HG02678 (cell line): Measurements from ENCODE around the gene CLCNKB.

ENCODE experiments used
- ATAC-seq: cut with Tn5 transposase; IDR thresholded peaks from one replicate; pipeline ENCODE4 v1.9.1; 2021; ENCODE audit warnings: mild to moderate bottlenecking, moderate library complexity; ENCODE audit not compliant: unreplicated experiment

Gene CLCNKB

DNA sequence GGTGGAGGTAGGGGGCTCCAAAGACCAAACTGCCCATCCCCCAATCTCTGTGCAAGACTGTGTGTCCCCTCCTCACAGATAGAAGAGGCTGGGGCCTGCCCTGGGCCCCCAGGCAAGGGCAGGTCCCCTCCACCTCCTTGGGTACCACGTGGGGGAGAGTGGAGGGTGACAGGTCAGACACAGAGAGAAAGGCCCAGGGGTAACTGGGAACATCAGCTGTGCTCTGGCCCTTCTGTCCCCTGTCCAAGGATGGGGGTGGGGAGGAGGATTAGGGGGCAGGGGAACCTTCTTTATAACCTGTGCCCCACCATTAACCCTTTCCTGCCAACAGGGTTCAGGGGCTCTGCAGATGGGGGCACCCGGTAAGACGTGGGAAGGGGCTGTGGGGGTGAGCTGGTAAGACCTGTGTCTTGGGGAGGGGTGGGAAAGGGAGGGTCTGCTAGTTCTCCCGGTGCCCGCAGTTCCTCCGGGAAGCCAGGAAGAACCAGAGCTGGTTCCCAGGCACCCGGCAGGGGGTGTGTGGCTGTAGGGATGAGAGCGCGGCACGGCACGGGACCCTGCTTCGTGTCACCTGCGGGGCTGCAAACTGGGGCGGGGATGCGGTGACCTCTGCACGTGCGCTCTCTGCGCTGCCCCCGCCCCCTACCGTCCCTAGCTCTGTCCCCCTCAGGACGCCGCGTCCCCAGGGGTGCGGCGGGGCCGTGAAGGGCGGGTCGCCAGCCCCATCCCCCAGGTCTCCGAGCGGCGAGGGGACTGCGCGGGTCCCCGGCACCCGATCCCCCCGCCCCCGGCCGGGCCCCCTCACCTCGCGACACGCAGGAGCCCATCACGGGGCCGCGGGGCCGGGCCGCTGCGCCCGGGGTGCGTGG lies 29.3 kb downstream of the CLCNKB start:
- peak; percentile 21 for ATAC-seq

DNA sequence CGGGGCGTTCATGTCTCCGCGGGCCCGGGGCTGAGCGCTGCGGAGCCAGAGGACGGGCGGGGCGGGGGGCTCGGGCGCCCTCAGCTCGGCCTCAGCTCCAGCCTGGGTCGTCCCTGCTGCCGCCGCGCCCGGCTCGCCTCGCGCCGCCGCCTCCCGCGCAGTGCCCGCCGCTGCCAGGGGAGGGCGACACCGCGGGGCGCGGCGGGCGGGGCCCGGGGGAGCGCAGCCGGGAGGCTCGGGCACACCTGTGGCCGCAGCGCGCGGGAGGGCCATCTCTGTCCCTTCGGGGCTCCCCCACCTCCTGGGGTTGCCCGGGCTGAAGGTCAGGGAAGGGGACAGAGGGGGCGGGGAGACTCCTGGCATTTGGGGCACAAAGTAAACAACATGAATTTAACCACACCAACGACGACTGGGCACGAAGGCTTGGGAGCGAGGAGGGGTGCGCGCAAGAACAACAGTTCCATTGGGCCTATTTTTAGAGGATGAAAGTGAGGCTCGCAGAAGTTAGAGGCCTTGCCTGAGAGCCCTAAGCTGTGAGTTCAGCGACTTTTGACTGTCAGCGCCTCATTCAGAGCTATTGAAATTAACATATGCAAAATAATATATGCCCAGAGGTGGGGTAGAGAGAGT lies 30.0 kb downstream of the CLCNKB start, which contains the start of gene FAM131C:
Gene FAM131C, minus strand, starts transcription at position 162 of the 630 bp plus-strand sequence. CDS start 209 bp downstream, outside the sequence.
- ATAC-seq = peak; percentile 59

DNA sequence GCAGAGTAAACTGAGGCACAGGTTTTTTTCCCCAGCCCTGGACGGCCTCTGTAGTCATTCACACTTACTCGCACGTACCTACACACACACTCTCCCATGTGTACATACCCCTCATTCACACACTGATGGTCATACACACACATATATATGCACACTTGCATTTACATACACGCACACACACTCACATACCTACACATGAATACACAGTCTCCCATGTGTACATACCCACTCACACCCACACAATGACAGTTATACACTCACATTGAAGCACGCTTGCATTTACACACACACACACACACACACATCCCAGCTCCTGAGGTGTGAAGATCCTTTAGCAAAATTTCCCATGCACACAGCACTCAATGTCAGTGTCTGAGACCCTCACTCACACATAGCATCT lies 30.6 kb downstream of the CLCNKB start:
- no peak for ATAC-seq

DNA sequence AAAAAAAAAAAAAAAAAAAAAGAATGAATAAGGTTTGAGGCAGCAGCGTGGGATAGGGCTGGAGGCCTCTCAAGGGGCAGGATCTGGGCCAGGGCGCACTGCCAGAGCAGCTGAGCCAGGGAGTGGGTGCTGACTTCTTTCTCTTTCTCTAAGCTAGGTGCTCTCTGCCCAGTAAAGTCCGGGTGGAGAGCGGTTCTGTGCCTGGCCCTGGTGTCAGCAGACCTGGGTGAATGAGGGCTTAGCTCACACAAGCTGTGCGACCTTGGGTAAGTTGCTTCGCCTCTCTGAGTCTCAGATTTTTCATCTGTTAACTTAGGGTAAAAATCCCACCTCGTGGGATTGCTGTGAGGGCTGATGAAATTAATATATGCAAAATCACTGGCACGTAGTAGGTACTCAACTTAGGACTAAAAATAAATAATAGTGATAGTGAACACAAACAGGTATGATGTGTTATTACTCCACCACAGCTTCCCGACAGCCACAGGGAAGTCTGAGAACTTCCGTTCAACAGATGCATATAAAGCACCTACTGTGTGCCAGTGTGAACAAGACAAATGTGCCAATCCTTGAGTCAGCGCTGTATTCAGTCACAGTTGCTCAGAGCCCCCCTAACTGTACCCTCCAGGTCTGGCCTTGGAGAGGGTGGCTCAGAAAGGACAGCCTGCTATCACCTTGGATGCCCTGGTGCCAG lies 31.9 kb downstream of the CLCNKB start:
- ATAC-seq = no peak

DNA sequence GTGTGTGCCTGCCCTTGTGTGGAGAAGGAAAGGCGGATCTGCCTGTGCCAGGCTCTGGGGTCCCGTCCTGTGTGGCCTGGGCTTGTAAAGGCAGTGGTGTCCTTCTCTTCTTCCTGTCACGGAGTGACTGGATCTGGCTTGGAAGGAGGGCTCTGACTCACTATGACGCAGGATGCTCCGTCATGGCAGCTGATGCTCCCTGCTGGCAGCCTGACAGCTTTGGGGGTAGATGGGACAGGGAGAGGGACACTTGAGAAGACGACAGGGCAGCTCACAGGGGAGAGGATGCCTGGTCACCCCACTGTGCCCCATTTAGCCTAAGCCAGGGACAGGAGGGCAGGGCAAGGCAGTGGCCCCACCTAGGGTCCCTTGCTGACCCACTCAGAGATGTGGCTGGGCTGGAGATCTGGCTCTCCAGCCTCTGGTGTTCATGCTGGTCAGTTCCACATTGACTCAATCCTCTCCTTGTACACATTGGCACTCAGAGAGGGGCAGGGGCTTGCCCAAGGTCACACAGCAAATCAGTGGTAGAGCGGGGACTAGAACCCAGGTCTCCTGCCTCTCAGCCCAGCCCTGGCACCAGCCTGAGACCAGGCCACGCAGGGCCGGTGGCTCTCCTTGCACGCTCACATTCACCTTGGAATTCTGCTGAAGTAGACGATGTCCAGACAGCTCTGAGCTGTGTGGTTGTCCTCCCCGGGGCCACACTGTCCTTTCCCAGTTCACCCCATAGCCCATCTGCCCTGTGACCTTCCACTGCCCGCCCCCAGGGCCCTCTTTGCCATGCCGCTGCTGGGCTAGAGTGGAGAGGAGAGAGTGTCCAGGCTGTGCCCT lies 32.7 kb downstream of the CLCNKB start:
- no peak for ATAC-seq

DNA sequence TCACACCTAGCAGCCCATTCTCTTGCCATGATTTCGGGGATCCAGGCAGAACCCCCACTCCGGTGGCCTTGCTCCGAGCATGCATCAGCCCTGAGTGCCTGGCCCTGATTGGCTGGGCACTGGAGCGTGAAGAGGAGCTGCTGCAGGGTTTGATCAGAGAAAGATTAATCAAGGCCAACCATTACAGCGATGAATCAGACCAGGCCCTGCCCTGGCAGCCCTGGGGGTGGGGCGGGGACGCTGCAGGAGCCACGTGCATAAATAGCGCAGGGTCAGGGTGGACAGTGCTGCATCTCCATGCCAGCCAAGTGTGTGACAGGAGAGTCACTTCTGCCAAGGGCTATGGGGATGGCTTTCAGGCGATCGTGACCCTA lies 33.3 kb downstream of the CLCNKB start:
- ATAC-seq = no peak

DNA sequence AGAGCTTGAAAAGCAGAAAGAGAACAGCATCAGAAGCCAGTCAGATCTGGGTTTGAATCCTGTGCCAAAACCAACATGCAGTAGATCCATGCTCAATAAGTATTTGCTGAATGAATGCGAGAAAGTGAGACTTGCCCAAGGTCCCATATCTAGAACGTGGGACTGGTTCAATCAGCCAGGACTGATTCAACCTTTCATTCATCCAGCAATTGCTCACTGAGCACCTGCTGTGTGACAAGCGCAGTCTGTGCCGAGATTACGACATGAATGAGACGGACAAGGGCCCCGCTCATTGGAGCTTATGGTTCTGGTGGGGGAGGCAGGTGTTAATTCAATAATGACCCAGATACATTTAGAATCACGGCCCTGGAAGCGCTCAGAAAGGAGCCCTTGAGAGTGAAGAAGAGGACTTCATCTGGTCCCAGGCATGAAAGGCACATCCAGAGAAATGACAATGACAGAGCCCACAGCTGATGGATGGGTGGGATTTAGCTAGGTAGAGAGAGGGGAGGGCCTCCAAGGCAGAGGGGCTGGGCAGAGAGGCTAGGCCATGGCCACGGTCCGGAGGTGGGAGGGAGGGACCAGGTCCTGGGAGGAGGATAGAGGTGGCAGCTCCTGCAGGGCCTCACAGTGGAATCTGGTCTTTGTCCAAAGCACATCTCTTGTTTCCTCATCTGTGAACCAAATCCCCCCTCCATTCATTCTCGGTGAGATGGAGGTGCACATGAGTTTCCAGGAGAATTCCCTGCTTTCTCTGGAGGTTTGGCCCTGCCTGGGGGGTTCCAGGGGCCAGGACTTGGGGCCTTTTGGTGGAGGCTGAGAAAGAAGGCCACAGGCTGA lies 34.0 kb downstream of the CLCNKB start:
- no peak for ATAC-seq

DNA sequence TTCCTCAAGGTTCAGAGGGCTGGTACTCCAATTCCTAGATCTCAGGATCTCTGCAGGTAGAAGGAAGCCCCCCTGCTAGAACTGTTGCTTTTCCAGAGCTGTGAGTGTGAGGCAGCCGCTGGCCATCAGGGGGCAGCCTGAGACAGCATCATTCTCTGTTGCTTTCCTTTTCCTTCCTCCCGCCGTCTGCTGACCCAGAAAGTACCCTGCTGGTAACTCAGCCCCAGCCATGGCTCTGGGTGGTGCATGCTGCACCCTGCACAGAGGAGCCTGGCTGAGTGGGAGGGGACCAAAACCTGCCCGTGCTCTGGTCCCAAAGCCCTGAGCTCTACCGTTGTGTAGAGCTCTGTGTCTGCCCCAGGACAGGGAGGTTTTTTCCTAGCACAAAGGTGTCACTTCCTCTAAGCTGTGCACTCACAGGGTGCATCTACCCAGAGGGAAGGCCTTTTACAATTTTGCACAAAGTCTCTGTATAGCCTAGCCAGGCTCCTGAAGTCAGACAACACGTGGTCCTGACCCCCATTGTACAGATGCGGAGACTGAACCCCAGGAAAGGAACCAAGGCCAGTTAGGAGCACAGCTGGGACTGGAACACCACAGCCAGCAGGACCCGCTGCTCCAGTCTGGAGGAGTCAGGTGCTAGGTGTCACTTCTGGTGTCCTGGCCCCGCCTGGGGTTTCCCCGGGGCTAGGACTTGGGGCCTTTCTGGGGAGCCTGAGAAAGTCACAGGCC lies 35.5 kb downstream of the CLCNKB start:
- no peak for ATAC-seq

DNA sequence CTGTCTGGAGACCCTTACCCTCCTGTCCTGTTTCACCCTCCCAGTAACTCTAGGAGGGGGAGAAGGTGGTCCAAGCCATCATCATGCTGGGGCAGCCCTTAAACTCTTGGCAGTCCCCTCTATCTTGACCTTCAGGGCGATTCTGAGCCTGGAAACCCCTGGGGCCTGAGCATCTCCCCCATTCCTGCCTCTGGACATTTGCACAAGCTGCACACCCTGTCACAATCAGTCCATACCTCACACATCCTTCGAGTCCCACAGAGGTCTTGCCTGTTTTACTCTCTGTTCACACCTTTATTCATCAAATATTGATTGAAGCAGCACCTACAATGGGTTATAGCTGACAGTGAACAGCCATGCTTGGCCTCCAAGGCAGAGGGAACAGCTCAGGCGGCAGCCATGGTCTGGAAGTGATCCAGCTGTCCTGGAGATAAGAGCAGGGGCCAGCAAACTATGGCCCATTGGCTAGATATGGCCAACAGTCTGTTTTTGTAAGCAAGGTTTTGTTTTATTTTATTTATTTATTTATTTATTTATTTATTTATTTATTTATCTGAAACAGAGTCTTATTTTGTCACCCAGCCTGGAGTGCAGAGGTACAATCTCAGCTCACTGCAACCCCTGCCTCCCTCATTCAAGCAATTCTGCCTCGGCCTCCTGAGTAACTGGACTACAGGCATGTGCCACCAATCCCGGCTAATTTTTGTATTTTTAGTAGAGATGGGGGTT lies 37.0 kb downstream of the CLCNKB start:
- no peak for ATAC-seq

DNA sequence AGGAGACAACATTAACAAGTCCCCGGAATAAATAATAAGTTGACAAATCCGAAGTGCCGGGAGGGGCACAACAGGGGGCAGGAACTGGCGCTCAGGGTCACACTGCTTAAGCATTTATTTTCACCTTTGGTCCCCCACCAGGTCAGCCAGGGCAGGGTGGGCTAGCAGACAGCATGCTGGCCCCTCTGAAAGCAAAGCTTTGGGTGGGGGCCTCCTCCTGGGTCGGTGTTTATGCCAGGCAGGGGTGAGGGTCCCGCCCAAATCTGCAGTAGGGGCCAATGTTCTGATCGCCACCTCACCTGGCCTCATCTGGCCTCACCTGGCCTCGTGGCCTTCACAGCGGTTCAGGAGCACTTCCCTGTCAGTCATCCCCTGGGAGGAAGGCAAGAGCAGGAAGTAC lies 38.1 kb downstream of the CLCNKB start:
- no peak for ATAC-seq

DNA sequence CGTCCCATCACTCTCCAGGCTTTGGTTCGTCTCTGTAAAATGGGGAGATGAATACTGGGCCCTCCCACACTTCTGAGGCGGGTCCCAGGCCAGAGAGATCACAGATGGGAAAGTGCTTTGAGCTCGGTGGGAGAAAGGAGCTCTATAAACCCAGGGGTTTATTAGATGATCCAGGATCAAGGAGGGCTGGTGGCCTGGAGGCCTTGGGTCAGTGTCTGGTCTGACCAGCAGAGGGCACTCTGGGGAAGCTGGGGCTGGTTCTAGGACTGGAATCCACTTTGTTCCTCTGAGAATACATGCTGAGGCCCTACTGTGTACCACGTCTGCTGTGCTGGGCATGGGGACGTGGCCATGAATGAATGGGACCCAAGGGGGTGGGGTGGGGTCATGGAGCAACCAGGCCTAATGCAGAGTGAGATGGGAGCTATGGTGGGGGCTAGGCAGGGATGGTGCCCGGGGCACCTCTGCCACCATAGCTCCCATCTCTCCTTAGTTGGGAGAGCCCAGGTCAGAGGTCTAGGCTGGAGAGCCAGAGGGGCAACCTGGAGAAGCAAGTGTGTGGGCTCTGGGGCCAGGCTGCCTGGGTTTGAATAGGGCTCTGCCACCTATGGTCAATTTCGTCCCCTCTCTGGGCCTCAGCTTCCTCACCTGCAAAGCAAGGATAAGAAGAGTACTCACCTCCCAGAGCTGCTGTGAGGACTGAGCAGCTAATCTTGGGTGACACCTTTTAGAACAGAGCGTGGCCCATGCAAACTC lies 38.9 kb downstream of the CLCNKB start:
- ATAC-seq = no peak

DNA sequence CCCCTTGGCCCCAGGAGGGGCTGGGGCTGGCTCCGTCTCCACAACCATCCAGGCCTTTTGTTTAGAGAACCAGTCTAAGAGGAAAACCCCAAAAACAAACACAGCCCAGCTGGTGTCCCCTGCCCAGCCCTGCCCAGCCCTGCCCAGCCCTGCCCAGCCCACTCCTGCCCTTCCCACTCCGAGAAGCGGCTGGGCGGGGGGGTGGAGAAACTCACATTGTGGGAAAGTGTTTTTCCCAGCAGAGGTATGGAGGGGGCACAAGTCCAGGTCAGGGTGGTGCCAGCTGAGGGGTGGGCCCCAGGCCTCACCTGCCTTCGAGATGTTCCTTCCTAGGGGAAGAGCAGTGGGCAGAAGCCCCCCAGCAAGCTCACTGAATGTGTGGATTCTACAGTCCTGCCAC lies 39.9 kb downstream of the CLCNKB start:
- ATAC-seq = no peak

DNA sequence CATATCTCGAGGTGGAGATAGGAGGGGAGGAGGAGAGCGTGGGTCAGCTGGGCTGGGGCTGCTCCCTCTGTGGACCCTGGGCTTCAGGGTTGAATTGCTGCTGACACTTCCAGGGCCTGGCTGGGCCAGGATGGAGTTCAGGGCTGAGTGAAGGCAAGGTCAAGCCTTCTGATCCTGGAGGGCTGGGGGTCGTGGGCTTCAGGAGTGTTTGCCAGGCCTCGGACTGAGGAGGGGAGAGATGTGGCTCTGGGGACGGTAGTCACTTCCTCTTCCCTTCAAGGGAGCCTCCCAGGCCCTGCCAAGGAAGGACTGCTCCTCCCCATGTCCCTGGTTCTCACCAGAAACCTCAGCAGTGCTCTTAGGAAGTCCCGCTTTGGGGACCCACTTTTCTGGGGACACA lies 41.9 kb downstream of the CLCNKB start:
- no peak for ATAC-seq

DNA sequence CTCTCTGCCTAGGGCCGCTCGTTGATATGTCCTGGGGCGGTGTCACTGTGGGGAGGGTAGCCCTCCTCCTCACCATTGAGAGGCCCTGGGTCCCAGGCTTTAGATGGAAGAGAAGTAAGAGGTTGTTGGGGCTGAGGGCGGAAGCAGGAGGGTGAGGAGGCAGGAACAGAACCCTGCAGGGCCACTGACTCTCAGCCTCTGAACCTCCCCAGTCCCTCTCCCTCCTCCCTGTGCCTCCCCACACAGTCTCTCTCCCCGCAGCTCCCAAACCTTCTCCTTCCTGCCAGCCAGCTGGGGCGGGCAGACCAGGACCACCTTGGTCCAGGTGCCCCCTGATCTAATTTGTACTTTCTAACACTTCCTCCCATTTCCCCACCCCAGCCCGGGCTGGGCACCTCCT lies 44.2 kb downstream of the CLCNKB start:
- no peak for ATAC-seq

DNA sequence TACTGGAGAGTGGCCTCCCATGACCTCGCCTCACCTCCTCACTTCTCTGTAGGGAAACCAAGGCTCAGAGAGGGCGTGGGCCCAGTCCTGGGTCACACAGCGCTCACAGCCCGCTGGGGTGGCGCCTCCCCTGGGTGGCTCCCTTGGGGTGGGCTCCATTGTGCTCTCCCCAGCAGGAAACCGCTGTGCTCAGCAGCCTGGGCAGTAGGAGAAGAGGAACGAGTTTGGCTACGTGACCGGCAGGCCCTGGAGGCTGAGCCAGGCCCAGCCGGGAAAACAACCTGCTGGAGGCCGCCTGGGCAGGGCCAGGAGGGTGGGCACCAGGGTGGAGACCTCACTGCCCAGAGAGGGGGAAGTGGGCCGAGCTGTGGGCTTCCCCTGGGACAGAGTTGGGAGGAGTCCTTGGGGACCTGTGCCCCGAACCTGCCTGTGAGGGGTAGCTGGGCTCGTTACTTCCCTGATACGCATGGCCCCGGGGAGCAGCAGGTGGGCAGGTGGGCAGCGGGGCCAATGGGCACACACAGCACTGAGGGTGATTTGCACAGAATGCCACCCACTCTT lies 44.8 kb downstream of the CLCNKB start:
- ATAC-seq = no peak

DNA sequence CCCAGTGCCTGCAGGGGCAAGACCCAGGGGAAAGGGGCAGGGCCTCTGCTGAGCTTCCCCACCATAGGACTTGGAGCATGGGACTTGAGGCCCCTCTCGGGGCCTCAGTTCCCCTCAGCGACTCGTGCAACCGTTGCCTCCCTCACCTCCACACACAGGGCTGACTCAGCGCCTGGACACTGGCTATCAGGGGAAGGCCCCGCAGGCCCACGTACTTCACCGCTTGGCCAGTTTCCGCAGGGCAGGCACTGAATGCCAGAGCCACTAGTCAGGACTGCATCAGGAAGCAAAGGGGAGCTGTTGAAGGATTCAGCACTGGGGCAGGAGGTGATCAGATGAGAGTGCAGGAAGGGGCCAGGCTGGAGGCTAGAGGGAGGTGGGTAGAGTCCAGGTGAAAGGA lies 45.4 kb downstream of the CLCNKB start:
- no peak for ATAC-seq

DNA sequence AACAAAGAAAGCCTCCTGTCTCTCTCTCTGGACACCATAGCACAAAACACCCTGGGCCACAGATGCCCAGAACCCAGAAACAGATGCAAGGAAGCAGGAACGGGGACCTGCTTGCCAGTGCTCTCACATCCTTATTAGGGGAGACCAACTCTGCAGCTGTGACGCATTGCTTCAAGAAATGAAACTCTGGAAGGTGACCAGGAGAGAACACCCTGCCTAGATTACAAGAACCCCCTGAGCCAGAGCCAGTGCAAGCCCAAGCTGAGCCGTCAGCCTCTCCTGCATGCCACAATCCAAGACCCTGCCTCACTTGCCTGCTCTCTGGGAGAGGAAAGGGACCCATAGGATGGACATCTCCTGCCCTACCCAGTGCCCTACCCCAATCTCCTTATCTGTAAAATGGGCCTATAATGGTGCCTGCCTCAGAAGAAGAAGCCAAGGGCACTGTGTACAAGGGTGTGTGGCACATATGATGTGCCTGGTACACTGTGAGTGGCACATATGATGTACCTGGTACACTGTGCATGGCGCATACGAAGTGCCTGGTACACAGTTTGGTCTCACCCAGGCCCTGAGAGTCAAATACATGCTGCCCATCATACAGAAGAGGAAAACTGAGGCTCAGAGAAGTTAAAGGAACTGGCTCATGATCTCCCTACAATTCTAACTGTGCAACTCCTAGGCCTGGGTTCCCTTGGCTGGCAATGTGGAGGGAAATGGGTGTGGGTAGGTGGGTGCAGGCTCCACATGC lies 46.7 kb downstream of the CLCNKB start:
- ATAC-seq = no peak
